Psoas muscle (tissue), 8 donors: ENCODE measurements around the gene VMAC. TPM values are rescaled to one million over a fixed set of nuclear protein-coding genes. Genes with fewer than 3 reads are reported as not detected.

Experiments used
- ATAC-seq, 4 donors: fragments of 200-7000 bp; cut with Tn5 transposase; one replicate each; pipeline ENCODE4 v1.9.1; 2020; ENCODE audit warnings: moderate library complexity in 3 of 4, mild to moderate bottlenecking in 2 of 4
- DNase-seq, 2 donors: peaks; one replicate each; pipeline ENCODE4 v3.0.0-alpha.2; 2020
- H3K27ac ChIP-seq: fragments of 200-600 bp; one replicate; pipeline ENCODE4 v1.8.0; 2022
- H3K27me3 ChIP-seq, 3 donors: fragments of 200-600 bp in 1 of 3; one replicate each; pipeline versions ENCODE4 v1.6.1 to v1.8.0; 2013 to 2022; ENCODE audit warnings: low read length in 2 of 3, mild to moderate bottlenecking in 2 of 3, moderate library complexity in 1 of 3; ENCODE audit not compliant: insufficient read depth in 3 of 3
- H3K36me3 ChIP-seq, 2 donors: fragments of 200-600 bp in 1 of 2; one replicate each; pipeline versions ENCODE4 v1.6.1 to v1.8.0; 2013 to 2022; ENCODE audit warnings: low read depth in 1 of 2, mild to moderate bottlenecking in 1 of 2, moderate library complexity in 1 of 2; ENCODE audit not compliant: insufficient read depth in 1 of 2
- H3K4me1 ChIP-seq: fragments of 200-600 bp; one replicate; pipeline ENCODE4 v1.8.0; 2022
- H3K4me3 ChIP-seq: fragments of 200-600 bp; one replicate; pipeline ENCODE4 v1.8.0; 2022; ENCODE audit warnings: mild to moderate bottlenecking
- H3K9me3 ChIP-seq: fragments of 200-600 bp; one replicate; pipeline ENCODE4 v1.8.0; 2022
- WGBS, 3 donors: extraction: QIAGEN DNeasy Blood & Tissue Kit; methylation state at CpG; one replicate each; pipeline versions ENCODE4 v1.1.6 to v1.1.7; 2013; 5-methylcytosine and 5-hydroxymethylcytosine counted together
- intact Hi-C, 2 donors: fragments of 100-400 bp; cut with DNase I; formaldehyde crosslinking; loops; one replicate each; pipeline versions ENCODE4 v1.11.0 to v1.14.2; 2022
- polyA plus RNA-seq, 3 donors: library from polyadenylated mRNA; stranded (reverse); fragments of 200-250 nt; gene quantifications; one replicate each; pipeline ENCODE4 v1.2.3, GENCODE V29; 2013
- total RNA-seq, 4 donors: library from RNA; stranded (reverse); fragmentation: NEBNext Ultra II Directional in 2 of 4; extraction: Animal tissue kit (Norgen Biotek cat#: 25700) in 2 of 4; gene quantifications; one replicate each; pipeline versions ENCODE4 v1.2.1 to v1.2.4, GENCODE V29; 2021 to 2023
- TF ChIP-seq, protein P1 (sequence below): fragments of 200-600 bp; IDR thresholded peaks from one replicate; pipeline ENCODE4 v1.8.0; 2022; ENCODE audit warnings: antibody characterized with exemption
- donor health status: healthy with polysubstance abuse.
- donor health status: DM: no; HTN: no; CAD: no; lungs with moderate emphysema.
- donor health status: Bipolar disorder and iron deficiency.
- donor health status: healthy.
- donor health status: DM: yes; HTN: yes; CAD: no.
- donor health status: DM: no; HTN: no; CAD: no.
- donor health status: DM: no; HTN: no; CAD: no.
- donor health status: DM: yes; HTN: yes; CAD: no.

Gene VMAC
- total and polyA plus RNA-seq, 7 donors = 0.73 to 3.0 (median 0.89) TPM

DNA sequence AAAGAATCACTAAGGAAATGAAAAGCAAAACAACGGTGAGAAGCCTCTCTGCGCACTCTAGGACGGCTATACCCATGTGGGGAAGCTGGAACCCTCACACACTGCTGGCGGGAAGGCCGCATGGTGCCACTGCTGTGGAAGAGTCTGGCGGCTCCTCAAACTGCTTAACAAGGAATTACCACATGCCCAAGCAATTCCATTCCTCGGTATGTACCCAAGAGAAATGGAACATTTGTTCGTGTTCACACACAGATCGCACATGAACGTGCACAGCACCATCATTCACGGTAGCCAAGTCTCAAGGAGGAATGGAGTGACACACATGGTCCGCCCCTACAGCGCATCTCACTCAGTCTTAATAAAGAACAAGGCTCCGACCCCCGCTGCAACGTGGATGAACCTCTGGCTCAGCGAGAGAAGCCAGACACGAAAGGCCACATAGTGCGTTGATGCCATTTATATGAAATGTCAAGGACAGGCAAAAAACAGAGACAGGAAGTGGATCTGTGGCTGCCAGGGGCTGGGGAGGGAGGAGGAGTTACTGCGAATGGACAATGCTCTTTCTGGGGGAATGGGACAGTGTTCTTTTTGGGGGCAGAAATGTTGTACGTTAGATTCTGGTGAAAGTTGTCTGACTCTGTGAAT lies 17.0 kb downstream of the VMAC start:
- TF ChIP-seq, protein P1, sequence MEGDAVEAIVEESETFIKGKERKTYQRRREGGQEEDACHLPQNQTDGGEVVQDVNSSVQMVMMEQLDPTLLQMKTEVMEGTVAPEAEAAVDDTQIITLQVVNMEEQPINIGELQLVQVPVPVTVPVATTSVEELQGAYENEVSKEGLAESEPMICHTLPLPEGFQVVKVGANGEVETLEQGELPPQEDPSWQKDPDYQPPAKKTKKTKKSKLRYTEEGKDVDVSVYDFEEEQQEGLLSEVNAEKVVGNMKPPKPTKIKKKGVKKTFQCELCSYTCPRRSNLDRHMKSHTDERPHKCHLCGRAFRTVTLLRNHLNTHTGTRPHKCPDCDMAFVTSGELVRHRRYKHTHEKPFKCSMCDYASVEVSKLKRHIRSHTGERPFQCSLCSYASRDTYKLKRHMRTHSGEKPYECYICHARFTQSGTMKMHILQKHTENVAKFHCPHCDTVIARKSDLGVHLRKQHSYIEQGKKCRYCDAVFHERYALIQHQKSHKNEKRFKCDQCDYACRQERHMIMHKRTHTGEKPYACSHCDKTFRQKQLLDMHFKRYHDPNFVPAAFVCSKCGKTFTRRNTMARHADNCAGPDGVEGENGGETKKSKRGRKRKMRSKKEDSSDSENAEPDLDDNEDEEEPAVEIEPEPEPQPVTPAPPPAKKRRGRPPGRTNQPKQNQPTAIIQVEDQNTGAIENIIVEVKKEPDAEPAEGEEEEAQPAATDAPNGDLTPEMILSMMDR = no peak
- no peak overlapping the region for H3K4me3 ChIP-seq
- WGBS, 3 donors = 88 to 91% (median 89%) methylated on average over 21 of the region's 21 CpGs
- intact Hi-C loops = no loop called here
- H3K27me3 ChIP-seq = no peaks in the 10 kb centered on the region
- H3K36me3 ChIP-seq = peaks cover 9 to 100% of the 10 kb centered on the region in 2 donors
- H3K27ac ChIP-seq = no peak overlapping the region
- ATAC-seq (no peak), DNase-seq (no peak)
- no peaks in the 10 kb centered on the region for H3K4me1 ChIP-seq
- no peaks in the 10 kb centered on the region for H3K9me3 ChIP-seq

DNA sequence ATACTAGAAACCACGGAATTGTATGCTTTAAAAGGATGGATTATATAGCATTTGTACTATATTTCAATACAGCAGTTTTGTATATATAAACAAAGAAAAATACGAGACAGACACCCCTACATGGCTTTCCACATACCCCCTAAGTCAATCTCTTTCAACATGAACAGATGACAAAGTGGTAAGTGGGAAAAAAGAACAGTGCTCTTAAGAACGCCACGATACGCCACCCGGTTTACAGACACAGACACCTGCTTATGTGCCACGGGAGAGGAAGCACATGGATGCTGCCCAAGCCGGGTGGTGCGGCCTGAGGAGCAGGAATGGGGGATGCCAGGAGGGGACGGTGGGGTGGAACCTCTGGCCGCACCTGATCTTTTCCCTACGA lies 17.5 kb downstream of the VMAC start:
- no peak for ATAC-seq
- no peaks in the 10 kb centered on the region for H3K27me3 ChIP-seq
- no peak overlapping the region for H3K4me3 ChIP-seq
- H3K36me3 ChIP-seq = peaks cover 9 to 100% of the 10 kb centered on the region in 2 donors
- no peaks in the 10 kb centered on the region for H3K9me3 ChIP-seq
- no peaks in the 10 kb centered on the region for H3K4me1 ChIP-seq
- WGBS, 3 donors = 89 to 90% (median 90%) methylated on average over 12 of the region's 12 CpGs
- no peak for DNase-seq
- intact Hi-C loops = no loop called here
- TF ChIP-seq, protein P1 = no peak
- H3K27ac ChIP-seq = no peak overlapping the region

DNA sequence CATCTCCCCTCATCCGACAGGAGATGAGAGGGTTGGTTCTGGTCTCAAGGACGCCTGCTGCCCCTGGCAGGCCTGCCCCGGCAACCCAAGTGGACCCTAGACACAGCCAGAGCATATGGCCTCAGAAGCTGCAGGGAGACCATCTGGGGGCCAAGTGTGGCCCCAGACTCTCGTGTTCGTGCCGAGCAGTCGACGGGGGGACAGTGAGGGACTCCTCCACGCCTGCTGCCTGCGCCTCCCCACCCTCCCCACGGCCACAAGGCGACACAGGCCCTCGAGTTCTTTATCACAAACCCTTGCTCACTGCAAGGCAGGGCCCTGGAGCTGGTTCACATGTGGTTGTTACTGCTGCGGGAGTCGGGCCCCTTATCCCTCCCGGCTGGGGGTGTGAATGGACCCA lies 18.7 kb downstream of the VMAC start:
- Histone ChIP-seq H3K9me3 (no peaks in the 10 kb centered on the region), H3K4me1 (no peaks in the 10 kb centered on the region), H3K27me3 (no peaks in the 10 kb centered on the region), H3K27ac (no peak overlapping the region), H3K36me3 (peaks cover 8 to 100% of the 10 kb centered on the region in 2 donors), H3K4me3 (no peak overlapping the region)
- ATAC-seq = no peak
- WGBS, 3 donors = 90 to 93% (median 93%) methylated on average over 16 of the region's 16 CpGs
- no peak for DNase-seq
- TF ChIP-seq, protein P1 = no peak
- intact Hi-C loops = no loop called here

DNA sequence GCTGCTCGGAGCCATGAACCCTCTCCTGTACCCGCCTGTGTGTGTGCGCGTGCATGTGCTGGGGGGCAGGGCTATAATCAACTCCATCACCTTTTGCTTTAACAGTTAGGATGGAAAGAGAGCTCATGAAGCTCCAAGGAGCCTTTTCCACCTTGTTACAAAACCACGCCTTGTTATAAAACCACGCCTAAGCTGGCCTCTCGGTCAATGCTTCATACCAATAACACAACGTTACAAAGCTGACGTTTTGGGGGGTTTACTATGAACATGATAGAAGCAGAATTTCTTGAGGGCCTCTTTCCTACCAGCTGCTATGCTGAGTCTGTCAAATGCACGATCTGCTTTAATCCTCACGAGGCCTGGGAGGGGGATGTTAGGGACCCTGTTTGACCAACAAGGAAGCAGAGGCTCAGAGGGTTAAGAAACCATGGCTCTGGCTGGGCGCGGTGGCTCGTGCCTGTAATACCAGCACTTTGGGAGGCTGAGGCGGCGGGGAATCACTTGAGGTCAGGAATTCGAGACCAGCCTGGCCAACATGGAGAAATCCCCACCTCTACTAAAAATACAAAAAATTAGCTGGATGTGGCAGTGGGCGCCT lies 21.3 kb downstream of the VMAC start:
- ATAC-seq = no peak
- Histone ChIP-seq H3K27ac (peak overlapping the region; percentile 24), H3K9me3 (no peaks in the 10 kb centered on the region), H3K36me3 (peaks cover 8 to 100% of the 10 kb centered on the region in 2 donors), H3K27me3 (no peaks in the 10 kb centered on the region), H3K4me1 (no peaks in the 10 kb centered on the region), H3K4me3 (no peak overlapping the region)
- TF ChIP-seq, protein P1 = no peak
- DNase-seq = no peak
- WGBS, 3 donors = 85 to 91% (median 89%) methylated on average over 18 of the region's 18 CpGs
- intact Hi-C loops = no loop called here
